K562 (cell line): ENCODE measurements around the gene DRAXIN. TPM values are rescaled to one million over a fixed set of nuclear protein-coding genes. Genes with fewer than 3 reads are reported as not detected.
A peak's percentile ranks its signal among the peaks of the same experiment; 100 is the strongest.

Experiments used
- ATAC-seq: fragments of 200-7000 bp; cut with Tn5 transposase; 3 replicates; pipeline ENCODE4 v1.9.1; 2020; ENCODE audit warnings: moderate library complexity
- BruUV-seq: library from RNA; stranded (reverse); fragments of 400-500 nt; replicated peaks from 2 replicates; lab custom pipeline; 2021; lab: Mats Ljungman, UMichigan
- CTCF ChIA-PET: fragments of 300-600 bp; formaldehyde crosslinking; extraction: SDS; loops from one replicate; lab custom pipeline; 2021; ENCODE audit warnings: low intra/inter-chr PET ratio; lab: Yijun Ruan, JAX
- POLR2A ChIA-PET: fragments of 300-600, 350-650 bp; sonication (Branson Sonifier 250); formaldehyde crosslinking; extraction: SDS; loops from one replicate; lab custom pipeline; 2021; ENCODE audit warnings: antibody characterized with exemption, inconsistent platforms; lab: Yijun Ruan, JAX
- DNase-seq, 4 experiments: peaks; one replicate each; pipeline versions ENCODE4 v3.0.0 to v3.0.0-alpha.2; 2011 to 2018; ENCODE audit warnings: low spot score in 3 of 4, mixed read lengths in 3 of 4; ENCODE audit errors: extremely low read depth in 1 of 4
- FAIRE-seq: peaks from 2 replicates; lab custom pipeline; 2011; peaks lifted over from hg19 to GRCh38; lab: Jason Lieb, UNC
- H2AFZ ChIP-seq: 2 replicates; pipeline ENCODE4 v1.6.0; 2011; ENCODE audit warnings: low read depth, low read length, control low read depth, inconsistent platforms
- H3K27ac ChIP-seq: fragments of 200-600 bp; 3 replicates; pipeline ENCODE4 v1.8.0; 2011; ENCODE audit warnings: low read depth, mild to moderate bottlenecking, control low read depth, inconsistent platforms, low read length, moderate library complexity, mixed read lengths; ENCODE audit errors: extremely low read depth
- H3K27me3 ChIP-seq, 2 experiments: fragments of 300-600 bp in 1 of 2; 2 replicates in 1 of 2; 3 replicates in 1 of 2; pipeline versions ENCODE4 v1.6.0 to v1.8.0; 2011; ENCODE audit warnings: inconsistent platforms in 2 of 2, low read length in 2 of 2, mild to moderate bottlenecking in 1 of 2, mixed read lengths in 1 of 2, moderate library complexity in 1 of 2; ENCODE audit not compliant: control insufficient read depth in 2 of 2, insufficient read depth in 2 of 2
- H3K36me3 ChIP-seq: fragments of 300-600 bp; 3 replicates; pipeline ENCODE4 v1.8.0; 2011; ENCODE audit warnings: mild to moderate bottlenecking, low read length, inconsistent platforms; ENCODE audit not compliant: control insufficient read depth, insufficient read depth
- H3K4me1 ChIP-seq, 2 experiments: fragments of 200-600 bp in 1 of 2; replicated peaks in 1 of 2; 2 replicates in 1 of 2; 3 replicates in 1 of 2; pipeline versions ENCODE4 v1.5.1 to v1.8.0; 2011; ENCODE audit warnings: inconsistent platforms in 2 of 2, low read length in 2 of 2, mild to moderate bottlenecking in 1 of 2, mixed read lengths in 1 of 2, moderate library complexity in 1 of 2; ENCODE audit not compliant: control insufficient read depth in 2 of 2, insufficient read depth in 2 of 2
- H3K4me2 ChIP-seq: 2 replicates; pipeline ENCODE4 v1.6.1; 2011; ENCODE audit warnings: low read length, control low read depth, inconsistent platforms, mixed read lengths; ENCODE audit not compliant: insufficient read depth
- H3K4me3 ChIP-seq: fragments of 200-600 bp; sonication (generic), shearing (Covaris generic); 2 replicates; pipeline ENCODE4 v1.5.1; 2016; ENCODE audit warnings: control low read depth, inconsistent platforms
- H3K79me2 ChIP-seq: fragments of 200-600 bp; 3 replicates; pipeline ENCODE4 v1.8.0; 2011; ENCODE audit warnings: low read length, inconsistent platforms; ENCODE audit not compliant: control insufficient read depth, insufficient read depth
- H3K9ac ChIP-seq, 2 experiments: 2 replicates each; pipeline versions ENCODE4 v1.6.0 to v1.6.1; 2011; ENCODE audit warnings: low read depth in 2 of 2, low read length in 2 of 2, control low read depth in 1 of 2, inconsistent platforms in 1 of 2, mild to moderate bottlenecking in 1 of 2, mixed read lengths in 1 of 2; ENCODE audit not compliant: insufficient read depth in 1 of 2
- H3K9me1 ChIP-seq: one replicate; pipeline ENCODE4 v1.6.0; 2011; ENCODE audit warnings: inconsistent platforms, mild to moderate bottlenecking, low read length, moderate library complexity; ENCODE audit not compliant: control insufficient read depth, insufficient read depth
- H3K9me3 ChIP-seq: replicated peaks from 2 replicates; pipeline ENCODE4 v1.5.1; 2011; ENCODE audit warnings: low read depth, low read length, inconsistent platforms; ENCODE audit not compliant: control insufficient read depth, insufficient read depth
- H4K20me1 ChIP-seq: replicated peaks from 2 replicates; pipeline ENCODE4 v1.6.1; 2011; ENCODE audit warnings: low read length, inconsistent platforms, mixed read lengths; ENCODE audit not compliant: control insufficient read depth, insufficient read depth
- EGR1 ChIP-seq: fragments of 450-650 bp; conservative IDR thresholded peaks from 2 replicates; pipeline ENCODE4 v1.6.1; 2017; ENCODE audit warnings: mild to moderate bottlenecking
- EHMT2 ChIP-seq: fragments of 450-650 bp; IDR thresholded peaks from 2 replicates; pipeline ENCODE4 v1.6.1; 2018; ENCODE audit warnings: antibody characterized with exemption
- ELF4 ChIP-seq: fragments of 450-650 bp; formaldehyde crosslinking; IDR thresholded peaks from 2 replicates; pipeline ENCODE4 v1.4.0; 2022; ENCODE audit warnings: missing genetic modification characterization
- ERF ChIP-seq: fragments of 450-650 bp; formaldehyde crosslinking; IDR thresholded peaks from 2 replicates; pipeline ENCODE4 v1.4.0; 2020; ENCODE audit warnings: mild to moderate bottlenecking, mixed read lengths
- KDM4B ChIP-seq, 2 experiments: fragments of 450-650 bp in 1 of 2; sonication (generic) in 1 of 2; IDR thresholded peaks; 2 replicates each; pipeline ENCODE4 v1.6.1; 2016 to 2017; ENCODE audit warnings: borderline replicate concordance in 2 of 2, antibody characterized with exemption in 1 of 2, low read depth in 1 of 2, mild to moderate bottlenecking in 1 of 2
- KDM5B ChIP-seq: fragments of 200-600 bp; sonication (generic); IDR thresholded peaks from 2 replicates; pipeline ENCODE4 v1.6.1; 2012; ENCODE audit warnings: low read depth, mild to moderate bottlenecking, moderate library complexity, low read length, control low read depth, inconsistent platforms; ENCODE audit not compliant: insufficient replicate concordance
- MAZ ChIP-seq, 2 experiments: fragments of 450-650 bp in 1 of 2; sonication (generic) in 1 of 2; formaldehyde crosslinking; IDR thresholded peaks in 1 of 2; conservative IDR thresholded peaks in 1 of 2; 2 replicates each; pipeline versions ENCODE4 v1.4.0 to v1.5.0; 2020; ENCODE audit warnings: mild to moderate bottlenecking in 1 of 2, missing genetic modification reagents in 1 of 2
- MTA1 ChIP-seq: fragments of 450-650 bp; IDR thresholded peaks from 2 replicates; pipeline ENCODE4 v1.6.1; 2017; ENCODE audit warnings: borderline replicate concordance
- OTX1 ChIP-seq: fragments of 450-650 bp; formaldehyde crosslinking; IDR thresholded peaks from 2 replicates; pipeline ENCODE4 v1.4.0; 2022; ENCODE audit warnings: mild to moderate bottlenecking
- SMARCA4 ChIP-seq: fragments of 450-650 bp; IDR thresholded peaks from 2 replicates; pipeline ENCODE4 v1.6.1; 2016
- ZFP30 ChIP-seq: fragments of 250-450 bp; sonication (Bioruptor Pico); IDR thresholded peaks from 2 replicates; pipeline ENCODE4 v1.8.0; 2022; ENCODE audit warnings: moderate library complexity, mild to moderate bottlenecking, inconsistent platforms, borderline replicate concordance
- ZNF586 ChIP-seq: fragments of 450-650 bp; formaldehyde crosslinking; conservative IDR thresholded peaks from 2 replicates; pipeline ENCODE4 v1.4.0; 2020; ENCODE audit warnings: mild to moderate bottlenecking, moderate library complexity
- ZNF707 ChIP-seq: fragments of 250-450 bp; sonication (Bioruptor Pico); conservative IDR thresholded peaks from 2 replicates; pipeline ENCODE4 v1.8.0; 2022; ENCODE audit warnings: inconsistent platforms, mild to moderate bottlenecking, moderate library complexity
- WGBS: fragments of 100-300 bp; shearing (Covaris generic); methylation state at CpG from one replicate; pipeline ENCODE4 v1.1.6; 2016; ENCODE audit warnings: low coverage, mixed read lengths; ENCODE audit not compliant: insufficient coverage; ENCODE audit errors: missing lambda C conversion rate; 5-methylcytosine and 5-hydroxymethylcytosine counted together
- in situ Hi-C: fragments of 300-500 bp; cut with MboI; formaldehyde crosslinking; loops from 4 replicates; pipeline ENCODE4 v1.15.0; 2018; ENCODE audit warnings: inconsistent platforms, mixed read lengths
- intact Hi-C: fragments of 100-400 bp; cut with micrococcal nuclease; formaldehyde crosslinking; loops from 2 replicates; pipeline ENCODE4 v1.14.2; 2022
- polyA plus RNA-seq, 8 experiments: library from polyadenylated mRNA; depleted of rRNA in 4 of 8; stranded (reverse) in 5 of 8; unstranded in 3 of 8; fragments of >200 nt; fragmentation: Nextera tagmentation in 2 of 8; fragmentation: Illumina TruSeq in 1 of 8; extraction: Ambion mirVana in 2 of 8; extraction: Trizol in 1 of 8; gene quantifications; 2 replicates each; pipeline versions ENCODE4 v1.2.1 to v1.2.3, GENCODE V29; 2011 to 2014; ENCODE audit warnings: inconsistent platforms in 1 of 8, missing spikeins in 1 of 8
- total RNA-seq, 7 experiments: library from RNA; depleted of rRNA in 6 of 7; stranded (reverse); fragments of >200 nt in 6 of 7; fragmentation: Illumina TruSeq in 2 of 7; extraction: Trizol in 2 of 7; gene quantifications; 2 replicates each; pipeline versions ENCODE4 v1.2.1 to v1.2.3, GENCODE V29; 2011 to 2021; ENCODE audit warnings: low replicate concordance in 1 of 7
- TF ChIP-seq, protein P1 (sequence below): fragments of 450-650 bp; IDR thresholded peaks from 2 replicates; pipeline ENCODE4 v1.6.1; 2016
- TF ChIP-seq, protein P2 (sequence below): fragments of 250-450 bp; sonication (Bioruptor Pico); IDR thresholded peaks from 2 replicates; pipeline ENCODE4 v1.4.0; 2020; ENCODE audit warnings: borderline replicate concordance
- TF ChIP-seq, protein P3 (sequence below): IDR thresholded peaks from 2 replicates; pipeline ENCODE4 v1.6.1; 2011; ENCODE audit not compliant: insufficient read length; ENCODE audit errors: extremely low read depth

DRAXIN gene
- total and polyA plus RNA-seq, 9 of the 15 experiments (the other 6 are each of a cell fraction or from before 2014, with no cell fraction given): 0.01 to 0.04 (median 0.01) TPM; not detected in 6

DNA sequence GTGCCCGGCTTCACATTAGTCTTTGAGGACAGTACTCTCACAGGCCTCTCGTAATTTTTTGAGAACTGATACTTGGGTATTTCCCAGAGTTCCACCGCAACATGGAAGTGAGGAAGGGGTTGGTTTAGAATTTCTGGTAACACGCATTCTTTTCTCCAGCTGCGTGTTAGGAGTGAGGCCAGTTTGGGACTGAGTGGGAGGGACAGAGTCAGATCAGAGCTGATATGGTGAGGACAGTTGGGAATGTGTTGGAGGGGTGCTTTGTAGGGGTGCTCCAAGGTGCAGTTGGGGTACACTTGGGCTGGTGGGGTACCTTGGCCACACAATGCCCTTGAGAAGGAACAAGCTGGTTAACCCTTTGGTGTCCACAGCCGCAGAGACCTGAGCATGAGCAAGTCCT, 20.8 kb upstream of the DRAXIN start:
- FAIRE-seq: peak; percentile 40
- Histone ChIP-seq H3K4me2 (peak overlapping the region; percentile 65), H3K79me2 (no peaks in the 10 kb centered on the region; the same call in none of the 3 replicates), H3K27me3 (no peaks in the 10 kb centered on the region), H3K4me1 (peaks cover 20 to 57% of the 10 kb centered on the region in 2 experiments), H3K9me1 (peaks cover 8% of the 10 kb centered on the region), H3K4me3 (no peak overlapping the region), H4K20me1 (peaks cover 8% of the 10 kb centered on the region), H3K27ac (peak overlapping the region; percentile 50), H3K36me3 (peaks cover 72% of the 10 kb centered on the region; the same call in 2 of the 3 replicates), H2AFZ (no peak overlapping the region), H3K9ac (peak overlapping the region in 1 of 2 experiments; percentile 66; a peak in 1 of 4 replicates), H3K9me3 (no peaks in the 10 kb centered on the region)
- BruUV-seq: no TSS peak
- whole genome bisulfite sequencing: 30% methylated on average over 5 of the region's 6 CpGs
- ATAC-seq: peak; percentile 36
- DNase-seq: no peak
- in situ Hi-C loops (no loop called here), intact Hi-C loops (loop anchor here (5.0 kb wide), 1 partner anchor 37 kb away; no protein-coding TSS in a partner anchor)
- ChIA-PET POLR2A (interaction anchor here (0.5 to 1.9 kb wide), 12 partner anchors 9 to 239 kb away, joined by 3 to 6 read pairs (median 4); no protein-coding TSS in a partner anchor), CTCF (interaction anchor here (1.0 kb wide), 1 partner anchor 21 kb away, joined by 4 read pairs; no protein-coding TSS in a partner anchor)
- TF ChIP-seq, protein P1, sequence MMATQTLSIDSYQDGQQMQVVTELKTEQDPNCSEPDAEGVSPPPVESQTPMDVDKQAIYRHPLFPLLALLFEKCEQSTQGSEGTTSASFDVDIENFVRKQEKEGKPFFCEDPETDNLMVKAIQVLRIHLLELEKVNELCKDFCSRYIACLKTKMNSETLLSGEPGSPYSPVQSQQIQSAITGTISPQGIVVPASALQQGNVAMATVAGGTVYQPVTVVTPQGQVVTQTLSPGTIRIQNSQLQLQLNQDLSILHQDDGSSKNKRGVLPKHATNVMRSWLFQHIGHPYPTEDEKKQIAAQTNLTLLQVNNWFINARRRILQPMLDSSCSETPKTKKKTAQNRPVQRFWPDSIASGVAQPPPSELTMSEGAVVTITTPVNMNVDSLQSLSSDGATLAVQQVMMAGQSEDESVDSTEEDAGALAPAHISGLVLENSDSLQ: no peak
- TF ChIP-seq EGR1 (peak; percentile 73), MTA1 (peak; percentile 65; the same call in 1 of the 2 replicates), KDM5B (no peak), EHMT2 (no peak), MAZ (CRISPR knock-in tag; conservative IDR thresholded peaks at IDR 0.05 in 1 of 2, IDR thresholded peaks at IDR 0.05 in 1 of 2) (no peak), ZNF707 (no peak), ZNF586 (CRISPR knock-in tag) (no peak), SMARCA4 (peak; percentile 26), OTX1 (peak; percentile 94), ZFP30 (no peak), KDM4B (IDR thresholded peaks at IDR 0.05; ENCODE audit: borderline replicate concordance in 2 of 2, low read depth in 1 of 2) (peak in 1 of 2 experiments; percentile 63; a peak in 1 of 4 replicates), ELF4 (CRISPR knock-in tag) (peak; percentile 42; the same call in 1 of the 2 replicates), ERF (CRISPR knock-in tag) (peak; percentile 14; the same call in 1 of the 2 replicates)
- TF ChIP-seq, protein P2, sequence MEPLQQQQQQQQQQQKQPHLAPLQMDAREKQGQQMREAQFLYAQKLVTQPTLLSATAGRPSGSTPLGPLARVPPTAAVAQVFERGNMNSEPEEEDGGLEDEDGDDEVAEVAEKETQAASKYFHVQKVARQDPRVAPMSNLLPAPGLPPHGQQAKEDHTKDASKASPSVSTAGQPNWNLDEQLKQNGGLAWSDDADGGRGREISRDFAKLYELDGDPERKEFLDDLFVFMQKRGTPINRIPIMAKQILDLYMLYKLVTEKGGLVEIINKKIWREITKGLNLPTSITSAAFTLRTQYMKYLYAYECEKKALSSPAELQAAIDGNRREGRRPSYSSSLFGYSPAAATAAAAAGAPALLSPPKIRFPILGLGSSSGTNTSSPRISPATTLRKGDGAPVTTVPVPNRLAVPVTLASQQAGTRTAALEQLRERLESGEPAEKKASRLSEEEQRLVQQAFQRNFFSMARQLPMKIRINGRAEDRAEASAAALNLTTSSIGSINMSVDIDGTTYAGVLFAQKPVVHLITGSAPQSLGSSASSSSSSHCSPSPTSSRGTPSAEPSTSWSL (CRISPR knock-in tag): 0 out of 2 replicates have a peak, but pooled peaks have one; percentile 31
- TF ChIP-seq, protein P3, sequence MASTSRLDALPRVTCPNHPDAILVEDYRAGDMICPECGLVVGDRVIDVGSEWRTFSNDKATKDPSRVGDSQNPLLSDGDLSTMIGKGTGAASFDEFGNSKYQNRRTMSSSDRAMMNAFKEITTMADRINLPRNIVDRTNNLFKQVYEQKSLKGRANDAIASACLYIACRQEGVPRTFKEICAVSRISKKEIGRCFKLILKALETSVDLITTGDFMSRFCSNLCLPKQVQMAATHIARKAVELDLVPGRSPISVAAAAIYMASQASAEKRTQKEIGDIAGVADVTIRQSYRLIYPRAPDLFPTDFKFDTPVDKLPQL: no peak
